Endothelial cell of hepatic sinusoid (primary cell): ENCODE results near the gene MMEL1.
"Not testable (repeated sequence)": the region's sequence is repeated elsewhere in the genome, so short reads cannot be mapped to it uniquely, and the experiment has no call there.

Experiments
- in situ Hi-C: cut with HindIII; loops from 2 replicates; pipeline ENCODE4 v1.10.0; 2017; ENCODE audit warnings: low sequenced_read_pairs

Gene MMEL1

DNA sequence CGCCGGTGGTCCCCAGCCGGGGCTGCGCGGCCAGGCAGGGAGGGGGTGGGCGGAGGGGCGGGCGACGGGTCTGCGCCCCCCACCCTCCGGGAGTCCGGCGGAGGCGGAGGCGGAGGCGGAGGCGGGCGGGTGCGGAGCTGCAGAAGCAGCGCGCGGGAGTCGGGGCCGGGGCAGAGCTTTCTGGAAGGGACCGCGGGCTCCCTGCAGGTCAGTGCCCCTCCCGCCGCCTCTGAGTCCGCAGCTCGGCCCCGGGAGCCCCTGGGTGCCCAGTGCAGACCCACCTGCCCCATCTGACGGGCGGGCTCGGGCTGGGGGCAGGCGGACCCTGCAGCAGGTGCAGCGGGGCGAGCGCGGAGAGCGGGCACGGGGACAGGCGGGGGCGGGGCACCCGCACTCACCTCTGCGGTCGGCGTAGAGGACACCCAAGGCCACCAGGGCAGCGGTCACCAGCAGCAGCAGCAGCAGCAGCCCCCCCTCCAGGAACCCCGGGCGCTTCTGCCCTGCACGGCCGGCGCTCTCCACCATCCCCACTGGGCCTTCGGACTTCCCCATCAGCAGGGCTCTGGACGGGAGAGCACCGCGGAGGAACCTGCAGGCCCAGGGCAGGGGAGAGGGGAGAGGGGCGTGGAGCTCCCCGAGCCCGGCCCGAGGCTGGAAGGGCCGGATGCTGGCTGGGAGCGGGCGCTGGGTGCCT is 3.7 kb downstream of the MMEL1 start:
- in situ Hi-C loops, result no loop called here

DNA sequence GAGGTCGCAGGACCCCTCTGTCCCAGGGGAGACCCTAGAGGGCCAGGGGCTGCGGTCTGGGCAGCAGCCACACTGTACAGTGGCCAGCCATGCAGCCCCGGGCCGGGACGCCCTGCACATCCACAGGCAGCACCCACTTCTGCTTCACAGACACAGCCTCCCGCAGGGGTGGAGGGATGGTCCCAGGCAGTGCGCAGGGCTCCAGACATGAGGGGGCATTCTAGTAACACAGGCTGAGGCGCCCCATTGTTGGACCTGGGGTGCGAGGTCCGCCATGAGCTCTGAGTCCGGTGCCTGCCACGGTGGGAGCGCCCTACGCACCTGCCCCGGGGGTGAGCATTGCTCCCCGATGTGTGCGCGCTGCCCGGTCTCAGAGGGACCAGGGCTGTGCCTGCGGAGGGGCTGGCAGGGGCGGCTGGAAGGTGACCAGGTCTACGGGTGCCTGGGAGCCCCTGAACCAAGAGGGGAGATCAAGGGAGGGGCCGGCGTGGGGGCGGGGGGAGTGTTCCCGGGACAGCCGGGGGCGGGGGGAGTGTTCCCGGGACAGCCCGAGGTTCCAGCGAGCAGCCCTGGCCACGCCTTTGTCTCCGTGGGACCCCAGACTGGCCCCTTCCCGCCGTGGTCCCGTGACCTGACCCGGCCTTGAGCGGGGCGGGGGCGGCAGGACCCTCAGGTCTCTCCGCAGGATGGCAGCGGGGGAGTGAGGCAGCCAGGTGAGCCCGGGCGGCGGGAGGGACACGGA is 4.5 kb downstream of the MMEL1 start:
- in situ Hi-C loops, result no loop called here

DNA sequence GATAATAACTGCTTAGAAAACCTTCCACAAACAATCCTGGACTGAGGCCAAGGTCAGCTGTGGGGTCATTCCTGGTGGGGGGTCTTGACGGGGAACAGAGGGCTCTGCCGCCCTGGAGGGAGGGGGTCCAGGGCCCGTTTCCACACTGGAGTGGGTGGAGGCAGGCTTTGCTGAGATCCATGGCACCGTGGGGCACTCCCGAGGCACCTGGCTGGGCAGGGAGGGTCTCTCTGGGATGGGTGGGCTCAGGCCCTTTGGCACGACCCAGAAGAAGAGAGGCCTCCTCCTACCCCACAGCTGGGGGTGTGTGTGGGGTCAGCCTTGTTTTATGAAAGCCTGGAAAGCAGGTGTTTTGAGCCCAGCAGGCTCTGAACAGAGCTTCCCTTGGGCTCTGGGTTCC is 5.1 kb downstream of the MMEL1 start:
- in situ Hi-C loops, result no loop called here

DNA sequence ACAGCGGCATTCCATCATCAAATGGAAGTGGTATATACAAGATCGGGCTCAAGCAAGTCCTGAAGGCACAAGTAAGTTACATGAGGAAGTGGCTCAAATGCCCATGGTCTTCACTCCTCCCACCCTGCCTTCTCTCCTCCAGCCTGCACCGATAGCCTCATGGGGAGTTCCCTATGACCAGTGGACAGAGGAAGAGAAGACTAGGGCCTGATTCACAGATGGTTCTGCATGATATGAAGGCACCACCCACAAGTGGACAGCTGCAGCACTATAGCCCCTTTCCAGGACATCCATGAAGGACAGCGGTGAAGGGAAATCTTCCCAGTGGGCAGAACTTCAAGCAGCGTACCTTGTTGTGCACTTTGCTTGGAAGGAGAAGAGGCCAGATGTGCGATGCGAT is 7.1 kb downstream of the MMEL1 start:
- in situ Hi-C loops, result not testable (repeated sequence)

DNA sequence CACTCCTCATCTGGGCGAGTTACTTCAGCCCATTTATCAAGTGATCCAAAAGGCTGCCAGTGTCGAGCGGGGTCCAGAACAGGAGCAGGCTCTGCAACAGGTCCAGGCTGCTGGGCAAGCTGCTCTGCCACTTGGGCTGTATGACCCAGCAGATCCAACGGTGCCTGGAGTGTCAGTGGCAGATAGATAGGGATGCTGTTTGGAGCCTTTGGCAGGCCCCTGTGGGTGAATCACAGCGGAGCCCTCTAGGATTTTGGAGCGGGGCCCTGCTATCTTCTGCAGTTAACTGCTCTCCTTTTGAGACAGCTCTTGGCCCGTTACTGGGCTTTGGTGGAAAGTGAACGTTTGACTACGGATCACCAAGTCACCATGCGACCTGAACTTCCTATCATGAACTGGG is 7.5 kb downstream of the MMEL1 start:
- in situ Hi-C loops, result no loop called here

DNA sequence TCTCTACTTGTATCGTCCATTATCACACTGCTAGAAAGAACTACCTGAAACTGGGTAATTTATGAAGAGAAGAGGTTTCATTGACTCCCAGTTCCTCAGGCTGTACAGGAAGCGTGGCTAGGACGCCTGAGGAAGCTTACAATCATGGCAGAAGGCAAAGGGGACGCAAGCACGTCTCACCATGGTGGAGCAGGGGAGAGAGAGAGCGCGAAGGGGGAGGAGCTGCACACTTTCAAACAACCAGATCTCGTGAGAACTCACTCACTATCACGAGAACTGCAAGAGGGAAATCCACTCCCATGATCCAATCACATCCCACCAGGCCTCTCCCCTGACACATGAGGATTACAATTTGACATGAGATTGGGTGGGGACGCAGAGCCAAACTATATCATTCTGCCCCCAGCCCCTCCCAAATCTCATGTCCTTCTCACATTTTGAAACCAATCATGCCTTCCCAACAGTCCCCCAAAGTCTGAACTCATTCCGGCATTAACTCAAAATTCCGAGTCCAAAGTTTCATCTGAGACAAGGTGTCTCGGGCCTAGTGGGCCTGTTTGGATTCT is 8.0 kb downstream of the MMEL1 start:
- in situ Hi-C loops, result no loop called here

DNA sequence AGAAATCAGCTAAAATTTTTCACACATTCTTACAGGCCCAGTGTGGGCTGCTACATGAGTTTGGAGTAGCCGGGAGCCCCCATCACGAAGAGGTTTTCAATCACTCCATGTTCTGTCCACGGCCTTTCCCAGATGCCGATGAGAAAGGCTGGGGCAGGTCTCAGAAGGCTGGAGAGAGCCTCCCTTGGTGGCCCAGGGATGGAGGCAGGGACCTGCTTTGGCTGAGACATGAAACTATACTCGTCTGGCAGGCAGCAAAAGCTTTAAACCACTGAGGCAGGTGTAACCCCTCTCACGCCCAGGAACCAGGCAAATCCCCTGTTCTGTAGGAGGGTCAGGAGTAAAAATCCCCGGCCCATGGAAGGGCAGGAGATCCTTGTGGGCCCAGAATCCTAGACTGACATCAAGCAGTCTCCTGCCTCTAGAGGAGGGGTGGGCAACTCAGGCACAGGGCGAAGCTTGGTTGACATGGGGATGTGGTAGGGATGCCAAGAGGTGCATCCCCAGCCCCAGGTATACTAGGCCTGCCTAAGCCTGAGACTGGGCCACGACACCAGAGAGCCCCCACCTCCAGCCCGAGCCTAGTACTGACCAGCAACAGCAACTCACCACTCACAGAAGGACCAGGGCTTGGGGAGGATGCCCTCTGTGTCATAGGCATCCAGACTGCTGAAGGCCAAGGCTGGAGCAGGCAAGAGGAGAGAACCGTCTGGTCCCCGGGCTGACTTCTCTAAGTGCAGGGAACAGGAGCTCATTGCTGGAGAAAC is 9.1 kb downstream of the MMEL1 start:
- in situ Hi-C loops, result no loop called here

DNA sequence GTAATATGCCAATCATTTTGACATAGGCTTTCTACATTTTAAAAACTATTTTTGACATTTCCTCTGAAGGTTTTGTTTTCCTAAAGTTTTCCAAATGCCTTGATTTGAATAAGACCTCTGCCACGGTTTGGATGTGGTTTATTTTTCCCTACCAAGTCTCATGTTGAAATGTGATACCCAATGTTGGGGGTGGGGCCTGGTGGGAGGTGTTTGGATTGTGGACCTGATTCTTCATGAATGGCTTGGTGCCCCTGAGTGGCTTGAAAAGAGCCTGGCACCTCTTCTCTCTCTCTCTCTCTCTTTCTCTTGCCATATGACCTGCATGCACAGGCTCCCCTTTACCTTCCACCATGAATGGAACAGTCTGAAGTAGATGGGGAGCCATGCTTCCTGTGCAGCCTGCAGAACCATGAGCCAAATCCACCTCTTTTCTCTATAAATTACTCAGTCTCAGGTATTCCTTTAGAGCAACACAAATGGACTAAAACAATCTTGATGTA is 14.8 kb downstream of the MMEL1 start:
- in situ Hi-C loops, result no loop called here

DNA sequence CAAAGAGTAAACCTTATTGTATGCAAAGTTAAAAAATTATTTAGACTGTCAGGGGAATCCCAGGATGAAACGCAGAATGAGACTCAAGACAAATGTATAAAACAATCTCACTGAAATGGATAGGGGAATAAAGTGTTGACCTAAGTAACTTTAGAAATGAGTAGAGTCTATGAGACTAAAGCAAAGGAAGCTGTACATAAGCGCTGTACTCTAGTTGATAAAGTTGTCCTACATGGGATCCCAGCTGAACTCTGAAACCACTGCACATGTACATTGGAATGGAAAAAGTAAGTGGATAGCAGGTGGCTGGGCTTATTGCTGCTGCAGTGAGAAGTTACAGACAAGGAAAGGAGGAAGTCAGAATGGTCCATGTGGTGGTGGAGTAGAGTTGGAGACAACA is 18.7 kb downstream of the MMEL1 start:
- in situ Hi-C loops, result no loop called here

DNA sequence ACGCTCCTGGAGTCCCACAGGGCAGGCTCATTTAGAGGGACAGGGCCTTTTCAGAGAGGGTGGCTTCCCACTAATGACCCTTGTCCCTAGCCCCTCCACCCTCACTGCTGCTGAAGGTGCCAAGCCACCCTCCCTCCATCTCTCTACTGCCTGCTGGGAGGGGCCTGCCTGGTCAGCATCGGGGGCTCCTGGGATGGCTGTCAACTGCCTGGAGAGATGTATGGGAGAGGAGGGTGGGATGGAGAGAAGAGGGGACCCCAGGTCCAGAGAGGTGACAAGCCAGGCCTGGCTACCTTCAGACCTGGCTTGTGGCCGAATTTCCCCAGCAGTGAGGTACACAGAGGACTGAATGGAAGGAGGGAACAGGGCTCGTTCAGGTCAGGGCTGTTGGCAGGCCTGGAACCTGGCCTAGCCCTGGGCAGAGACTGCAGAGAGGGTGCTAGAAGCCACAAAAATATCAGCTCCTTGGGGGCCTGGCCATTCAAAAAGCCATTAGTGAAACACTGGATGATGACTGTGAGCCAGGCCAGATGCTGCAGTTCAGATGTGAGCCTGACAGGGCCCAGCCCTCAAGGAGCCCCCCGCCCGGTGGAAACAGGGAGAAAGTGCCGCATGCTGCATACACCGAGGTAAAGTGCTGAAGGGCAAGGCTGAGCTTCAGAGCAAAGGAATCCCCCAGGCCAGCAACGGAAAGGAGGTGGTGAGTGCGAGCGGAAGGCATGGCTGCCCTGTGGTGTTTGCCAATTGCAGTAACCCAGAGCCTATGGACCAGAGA is 20.0 kb downstream of the MMEL1 start:
- in situ Hi-C loops, result no loop called here

DNA sequence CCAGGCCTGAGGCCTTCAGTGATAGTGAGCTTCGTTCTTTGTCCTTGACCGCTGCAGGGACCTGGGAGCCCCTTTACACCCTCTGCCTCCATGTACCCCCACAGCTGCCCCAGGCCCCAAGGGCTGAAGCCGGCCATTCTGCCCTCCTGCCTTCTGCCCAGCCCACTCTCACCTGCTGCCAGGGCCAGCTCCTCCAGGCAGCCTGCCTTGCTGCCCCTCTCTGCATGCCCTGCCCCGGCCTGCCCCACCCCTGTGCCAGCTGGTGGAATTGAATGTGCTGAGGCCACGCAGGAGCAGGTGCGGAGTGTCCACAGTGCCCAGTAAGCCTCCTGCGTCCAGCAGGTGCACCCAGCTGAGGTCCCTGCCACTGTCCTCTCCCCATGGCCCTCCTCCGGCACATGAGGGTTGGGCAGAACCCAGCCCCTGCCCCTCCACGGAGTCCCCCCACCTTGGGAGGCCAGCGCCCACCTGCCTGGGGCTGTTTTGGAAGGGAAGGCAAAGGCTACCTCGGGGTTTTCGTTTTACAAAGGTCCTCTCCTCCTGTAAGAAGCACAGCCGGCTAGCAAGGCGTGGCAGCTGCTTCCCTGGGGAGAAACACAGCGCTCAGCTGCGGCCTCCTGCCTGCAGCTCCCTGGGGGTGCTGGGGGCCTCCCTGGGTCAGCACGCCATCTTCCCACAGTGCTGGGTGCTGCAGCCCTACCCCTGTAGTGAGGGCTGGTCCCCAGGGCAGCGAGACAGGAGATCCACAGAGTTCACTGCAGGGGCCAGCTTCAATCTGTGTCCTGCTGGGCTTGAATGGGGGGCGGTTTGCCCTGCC is 21.0 kb downstream of the MMEL1 start:
- in situ Hi-C loops, result no loop called here

DNA sequence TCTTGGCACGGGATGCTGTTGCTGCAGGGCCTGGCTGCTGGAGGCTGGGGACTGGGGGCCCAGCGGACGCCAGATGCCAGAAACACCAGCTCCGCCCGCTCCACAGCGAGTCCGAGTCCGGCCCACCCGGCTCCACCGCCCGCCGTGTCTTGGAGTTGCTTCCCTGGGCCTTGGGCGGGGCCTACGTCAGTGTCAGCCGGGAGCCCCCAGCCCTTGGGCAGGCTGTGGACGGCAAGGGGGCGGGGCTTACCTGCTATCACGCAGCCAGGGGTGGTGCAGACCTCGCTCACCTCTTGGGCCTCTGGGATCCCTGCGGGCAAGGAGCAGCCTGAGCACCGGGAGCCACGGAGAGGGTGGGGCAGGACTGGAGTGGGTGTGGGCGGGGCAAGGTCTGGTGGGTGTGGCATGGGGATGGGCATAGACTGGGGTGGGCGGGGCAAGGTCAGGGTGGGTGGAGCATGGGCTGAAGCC is 21.8 kb downstream of the MMEL1 start:
- in situ Hi-C loops, result no loop called here

DNA sequence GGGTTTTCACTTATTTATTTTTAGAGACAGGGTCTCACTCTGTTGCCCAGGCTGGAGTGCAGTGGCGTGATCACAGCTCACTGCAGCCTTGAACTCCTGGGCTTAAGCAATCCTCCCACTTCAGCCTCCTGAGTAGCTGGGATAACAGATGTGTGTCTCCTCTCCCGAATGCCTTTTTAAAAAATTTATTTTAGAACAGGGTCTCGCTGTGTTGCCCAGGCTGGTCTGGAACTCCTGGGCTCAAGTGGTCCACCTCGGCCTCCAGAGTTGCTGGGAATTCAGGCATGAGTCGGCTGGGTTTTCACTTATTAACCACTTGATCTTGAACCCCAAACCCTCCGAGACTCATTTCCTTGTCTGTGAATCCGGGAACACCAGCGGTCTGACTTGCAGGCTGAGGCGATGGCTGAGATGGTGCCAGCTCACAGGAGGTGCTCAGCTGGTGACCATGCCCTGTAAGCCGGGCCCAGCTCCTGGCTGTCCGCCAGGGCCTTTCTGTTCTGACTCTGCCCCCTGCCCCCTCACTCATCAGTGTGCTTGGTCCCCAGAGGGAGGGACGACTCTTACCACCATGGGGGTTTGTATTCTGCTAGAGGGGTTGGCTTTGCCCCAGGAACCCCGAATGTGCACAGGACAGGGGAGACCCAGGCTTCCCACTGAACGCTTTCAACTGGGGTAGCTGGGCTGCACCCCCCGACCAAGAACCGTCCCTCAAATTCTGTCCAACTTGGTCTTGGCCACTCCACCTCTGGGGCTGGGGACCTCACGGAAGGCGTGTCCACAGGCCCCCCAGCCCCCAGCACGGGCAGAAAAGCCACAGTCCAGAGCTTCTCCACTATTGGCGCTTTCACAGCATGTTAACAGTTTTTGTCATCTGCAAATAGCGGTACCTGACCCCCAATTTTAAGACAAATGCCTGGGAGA is 22.5 kb downstream of the MMEL1 start:
- in situ Hi-C loops, result no loop called here

DNA sequence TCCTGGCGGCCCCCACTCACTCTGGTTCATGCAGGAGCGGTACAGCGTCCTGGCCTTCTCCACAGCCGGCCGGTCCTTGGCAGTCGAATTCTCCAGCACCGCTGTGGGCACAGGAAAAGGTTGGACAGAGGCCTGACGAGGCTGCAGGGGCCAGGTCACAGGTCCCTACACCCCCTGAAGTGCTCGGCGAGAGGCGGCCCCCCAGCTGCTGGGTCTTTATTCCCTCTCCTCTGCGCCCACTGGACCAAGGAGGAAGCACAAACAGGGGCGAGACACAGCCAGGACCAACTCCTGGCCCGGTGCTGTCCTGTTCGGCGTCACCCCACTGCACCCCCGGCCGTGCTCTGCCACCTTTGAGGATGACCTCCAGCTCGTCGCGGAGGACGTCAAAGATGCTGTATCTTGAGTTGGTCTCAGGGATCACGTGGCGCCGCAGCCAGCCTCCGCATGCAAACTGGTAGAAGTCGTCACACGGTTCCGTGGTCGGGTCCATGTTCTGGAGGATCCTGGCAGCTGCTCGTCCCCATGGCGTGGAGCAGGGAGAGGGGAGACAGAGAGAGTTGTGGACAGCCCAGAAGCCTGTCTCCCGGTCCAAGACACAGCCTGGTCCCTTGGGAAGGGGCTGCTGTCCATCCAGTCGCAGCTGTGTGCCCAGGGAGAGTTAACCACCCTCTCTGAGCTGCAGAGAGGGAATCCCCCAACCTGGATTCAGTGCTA is 23.3 kb downstream of the MMEL1 start:
- in situ Hi-C loops, result no loop called here

DNA sequence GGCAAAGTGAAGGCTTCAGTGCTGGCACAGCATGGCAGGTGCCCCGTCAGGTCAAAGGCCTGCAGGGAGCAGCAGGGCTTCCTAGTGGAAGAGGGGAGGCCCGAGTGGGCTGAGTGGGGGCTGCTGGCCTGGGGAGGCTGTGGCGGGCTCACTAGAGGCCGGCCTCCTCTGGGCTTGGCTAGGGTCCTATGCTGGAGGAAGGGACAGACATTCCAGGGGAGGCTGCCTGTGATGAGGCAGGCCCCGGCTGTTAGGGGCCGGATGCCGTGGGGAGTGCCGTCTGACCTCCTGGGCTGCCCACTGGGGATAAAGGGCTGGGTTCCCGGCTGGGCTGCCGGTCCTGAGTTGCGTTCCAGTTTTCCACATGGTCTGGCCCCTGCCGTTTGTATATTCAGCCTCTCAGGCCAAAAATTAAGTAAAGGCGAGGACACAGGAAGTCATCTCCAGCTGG is 25.1 kb downstream of the MMEL1 start:
- in situ Hi-C loops, result no loop called here

DNA sequence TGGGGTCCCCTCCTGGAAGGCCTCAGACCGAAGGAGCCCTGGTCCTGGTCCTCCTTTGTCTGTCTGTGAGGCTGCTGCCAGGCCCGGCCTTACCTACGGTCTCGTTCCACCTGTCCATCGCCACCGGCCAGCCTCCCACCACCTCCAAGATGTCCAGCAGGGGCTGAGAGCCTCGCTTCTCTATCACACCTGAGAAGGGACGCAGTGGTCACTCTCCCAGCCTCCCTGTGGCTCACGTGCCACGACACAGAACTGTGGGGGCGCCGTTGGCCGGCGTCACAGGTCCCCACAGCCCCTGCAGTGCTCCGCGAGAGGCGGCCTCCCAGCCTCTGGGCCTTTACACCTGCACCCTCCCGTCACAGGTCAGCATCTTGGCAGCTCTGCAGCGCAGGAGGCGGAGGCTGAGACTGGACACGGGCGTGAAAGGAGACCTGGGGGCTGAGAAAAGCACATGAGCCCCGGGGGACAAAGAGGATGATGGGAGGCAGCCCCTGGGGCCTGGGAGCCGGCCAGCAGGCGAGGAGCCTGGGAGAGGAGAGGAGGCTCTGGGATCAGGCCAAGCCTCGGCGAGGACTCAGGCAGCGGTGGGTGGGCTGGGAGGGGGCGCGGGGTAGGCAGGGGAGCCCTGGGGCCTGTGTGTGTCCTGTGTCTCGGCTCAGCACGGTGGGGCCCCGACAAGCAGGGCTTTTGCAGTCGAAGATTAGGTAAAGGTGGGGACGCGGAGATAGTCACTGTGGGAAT is 25.8 kb downstream of the MMEL1 start:
- in situ Hi-C loops, result no loop called here

DNA sequence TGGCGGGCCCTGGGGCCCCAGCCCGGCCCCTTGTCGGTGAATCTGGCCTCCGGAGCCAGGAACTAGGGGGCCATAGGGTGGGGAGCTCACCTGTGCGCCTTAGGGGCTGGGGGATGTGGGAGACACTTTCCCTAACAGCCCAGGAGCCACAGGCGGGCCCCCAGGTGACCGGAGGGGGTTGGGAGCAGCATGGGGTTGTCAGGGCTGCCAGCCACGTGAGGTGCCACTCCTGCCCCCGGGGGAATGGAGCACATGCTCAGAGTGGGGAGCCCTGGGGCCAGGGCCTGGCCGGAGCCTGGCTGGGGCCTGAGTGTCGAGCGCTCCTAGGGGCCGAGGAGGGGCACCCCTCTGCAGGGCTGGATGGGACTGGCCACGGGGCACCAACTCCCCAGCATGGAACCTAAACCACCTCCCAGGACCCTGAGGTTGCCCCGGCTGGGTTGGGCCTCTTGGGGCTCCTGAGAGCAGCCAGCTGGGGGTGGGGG is 26.4 kb downstream of the MMEL1 start:
- in situ Hi-C loops, result no loop called here
